ENCODE data around the gene RMP24.

RMP24 gene

DNA sequence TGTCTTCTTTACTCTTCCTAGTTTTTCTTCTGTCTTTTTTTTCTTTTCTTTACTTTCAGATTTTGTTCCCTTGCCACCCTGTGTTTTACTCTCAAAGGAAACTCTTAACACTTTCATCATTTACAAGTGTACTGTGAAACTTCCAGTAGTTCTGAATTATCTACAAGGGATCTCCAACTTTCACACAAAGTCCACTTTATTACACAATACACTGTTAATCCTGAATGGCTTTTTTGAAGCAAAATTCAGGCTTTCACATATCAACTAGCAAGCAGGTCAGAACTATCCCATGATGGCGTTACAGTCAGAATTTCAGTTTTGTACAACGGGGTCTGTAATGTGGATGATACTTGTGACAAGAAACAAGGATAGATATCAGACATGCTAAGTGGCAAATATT is 34.5 kb downstream of the RMP24 start:
- TF ChIP-seq POLR2AphosphoS5 (IDR thresholded peaks at IDR 0.05; ENCODE audit: low read depth): no peak
- TF ChIP-seq GABPA (IDR thresholded peaks at IDR 0.05; ENCODE audit: low read depth): no peak
- TF ChIP-seq, protein P1, sequence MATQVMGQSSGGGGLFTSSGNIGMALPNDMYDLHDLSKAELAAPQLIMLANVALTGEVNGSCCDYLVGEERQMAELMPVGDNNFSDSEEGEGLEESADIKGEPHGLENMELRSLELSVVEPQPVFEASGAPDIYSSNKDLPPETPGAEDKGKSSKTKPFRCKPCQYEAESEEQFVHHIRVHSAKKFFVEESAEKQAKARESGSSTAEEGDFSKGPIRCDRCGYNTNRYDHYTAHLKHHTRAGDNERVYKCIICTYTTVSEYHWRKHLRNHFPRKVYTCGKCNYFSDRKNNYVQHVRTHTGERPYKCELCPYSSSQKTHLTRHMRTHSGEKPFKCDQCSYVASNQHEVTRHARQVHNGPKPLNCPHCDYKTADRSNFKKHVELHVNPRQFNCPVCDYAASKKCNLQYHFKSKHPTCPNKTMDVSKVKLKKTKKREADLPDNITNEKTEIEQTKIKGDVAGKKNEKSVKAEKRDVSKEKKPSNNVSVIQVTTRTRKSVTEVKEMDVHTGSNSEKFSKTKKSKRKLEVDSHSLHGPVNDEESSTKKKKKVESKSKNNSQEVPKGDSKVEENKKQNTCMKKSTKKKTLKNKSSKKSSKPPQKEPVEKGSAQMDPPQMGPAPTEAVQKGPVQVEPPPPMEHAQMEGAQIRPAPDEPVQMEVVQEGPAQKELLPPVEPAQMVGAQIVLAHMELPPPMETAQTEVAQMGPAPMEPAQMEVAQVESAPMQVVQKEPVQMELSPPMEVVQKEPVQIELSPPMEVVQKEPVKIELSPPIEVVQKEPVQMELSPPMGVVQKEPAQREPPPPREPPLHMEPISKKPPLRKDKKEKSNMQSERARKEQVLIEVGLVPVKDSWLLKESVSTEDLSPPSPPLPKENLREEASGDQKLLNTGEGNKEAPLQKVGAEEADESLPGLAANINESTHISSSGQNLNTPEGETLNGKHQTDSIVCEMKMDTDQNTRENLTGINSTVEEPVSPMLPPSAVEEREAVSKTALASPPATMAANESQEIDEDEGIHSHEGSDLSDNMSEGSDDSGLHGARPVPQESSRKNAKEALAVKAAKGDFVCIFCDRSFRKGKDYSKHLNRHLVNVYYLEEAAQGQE (IDR thresholded peaks at IDR 0.05; ENCODE audit: insufficient replicate concordance, low read depth): no peak
- no peak for TF ChIP-seq SPI1 (IDR thresholded peaks at IDR 0.05; ENCODE audit: borderline replicate concordance, low read depth)
- TF ChIP-seq, protein P2, sequence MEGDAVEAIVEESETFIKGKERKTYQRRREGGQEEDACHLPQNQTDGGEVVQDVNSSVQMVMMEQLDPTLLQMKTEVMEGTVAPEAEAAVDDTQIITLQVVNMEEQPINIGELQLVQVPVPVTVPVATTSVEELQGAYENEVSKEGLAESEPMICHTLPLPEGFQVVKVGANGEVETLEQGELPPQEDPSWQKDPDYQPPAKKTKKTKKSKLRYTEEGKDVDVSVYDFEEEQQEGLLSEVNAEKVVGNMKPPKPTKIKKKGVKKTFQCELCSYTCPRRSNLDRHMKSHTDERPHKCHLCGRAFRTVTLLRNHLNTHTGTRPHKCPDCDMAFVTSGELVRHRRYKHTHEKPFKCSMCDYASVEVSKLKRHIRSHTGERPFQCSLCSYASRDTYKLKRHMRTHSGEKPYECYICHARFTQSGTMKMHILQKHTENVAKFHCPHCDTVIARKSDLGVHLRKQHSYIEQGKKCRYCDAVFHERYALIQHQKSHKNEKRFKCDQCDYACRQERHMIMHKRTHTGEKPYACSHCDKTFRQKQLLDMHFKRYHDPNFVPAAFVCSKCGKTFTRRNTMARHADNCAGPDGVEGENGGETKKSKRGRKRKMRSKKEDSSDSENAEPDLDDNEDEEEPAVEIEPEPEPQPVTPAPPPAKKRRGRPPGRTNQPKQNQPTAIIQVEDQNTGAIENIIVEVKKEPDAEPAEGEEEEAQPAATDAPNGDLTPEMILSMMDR (IDR thresholded peaks at IDR 0.05; ENCODE audit: insufficient read depth, low read length): no peak
- H3K27me3 ChIP-seq (ENCODE audit: insufficient read depth, poor library complexity, severe bottlenecking): no peaks in the 10 kb centered on the region
- H3K27ac ChIP-seq (replicated peaks): no peak overlapping the region
- no peak overlapping the region for H3K4me3 ChIP-seq (replicated peaks; ENCODE audit: insufficient read depth, low read length)
- no peak for DNase-seq (ENCODE audit: low read depth in 1 of 2, low spot score in 1 of 2)

DNA sequence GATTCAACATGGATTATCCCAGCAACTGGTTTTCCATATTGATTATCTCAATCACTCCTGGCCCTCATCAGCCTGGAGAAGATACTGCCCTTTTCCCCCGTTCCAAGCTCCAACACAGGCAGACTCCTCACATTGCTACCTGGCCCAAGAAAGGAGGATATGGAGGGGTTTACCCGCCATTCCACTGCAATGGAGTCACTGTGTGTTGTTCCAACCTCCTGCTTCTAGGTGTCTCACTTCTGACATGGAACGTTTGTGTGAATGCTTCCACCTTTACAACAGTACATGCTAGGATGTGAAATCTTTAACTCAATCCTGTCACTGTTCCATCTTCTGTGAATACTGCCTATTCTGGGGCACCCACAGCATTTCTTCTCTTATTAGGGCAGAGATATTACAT is 36.7 kb downstream of the RMP24 start:
- Histone ChIP-seq H3K4me3 (replicated peaks; ENCODE audit: insufficient read depth, low read length) (no peak overlapping the region), H3K27ac (replicated peaks) (no peak overlapping the region), H3K27me3 (ENCODE audit: insufficient read depth, poor library complexity, severe bottlenecking) (no peaks in the 10 kb centered on the region)
- TF ChIP-seq, protein P1 (IDR thresholded peaks at IDR 0.05; ENCODE audit: insufficient replicate concordance, low read depth): no peak
- TF ChIP-seq, protein P2 (IDR thresholded peaks at IDR 0.05; ENCODE audit: insufficient read depth, low read length): no peak
- TF ChIP-seq POLR2AphosphoS5 (IDR thresholded peaks at IDR 0.05; ENCODE audit: low read depth) (no peak), GABPA (IDR thresholded peaks at IDR 0.05; ENCODE audit: low read depth) (no peak), SPI1 (IDR thresholded peaks at IDR 0.05; ENCODE audit: borderline replicate concordance, low read depth) (no peak)
- DNase-seq (ENCODE audit: low read depth in 1 of 2, low spot score in 1 of 2): no peak

DNA sequence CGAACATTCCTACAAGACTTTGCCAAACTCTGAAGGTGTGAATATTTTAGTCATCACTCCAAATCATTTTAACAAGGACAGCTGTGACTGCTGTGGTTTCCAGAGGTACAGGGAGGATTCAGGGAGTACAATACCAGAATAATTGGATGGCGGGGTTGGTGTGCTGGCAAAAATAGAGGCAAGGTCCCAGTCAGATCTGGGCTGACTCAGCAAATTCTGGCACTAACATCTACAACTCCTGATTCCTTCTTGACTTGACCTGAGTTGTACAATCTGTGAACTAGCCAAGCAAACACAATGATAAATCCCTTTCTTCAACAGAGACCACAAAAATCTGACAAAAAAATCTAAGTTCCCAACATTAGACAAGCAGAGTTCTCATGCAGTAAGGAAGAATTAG is 40.4 kb downstream of the RMP24 start:
- DNase-seq (ENCODE audit: low read depth in 1 of 2, low spot score in 1 of 2): no peak
- Histone ChIP-seq H3K4me3 (replicated peaks; ENCODE audit: insufficient read depth, low read length) (no peak overlapping the region), H3K27me3 (ENCODE audit: insufficient read depth, poor library complexity, severe bottlenecking) (no peaks in the 10 kb centered on the region), H3K27ac (replicated peaks) (no peak overlapping the region)
- TF ChIP-seq, protein P1 (IDR thresholded peaks at IDR 0.05; ENCODE audit: insufficient replicate concordance, low read depth): no peak
- no peak for TF ChIP-seq POLR2AphosphoS5 (IDR thresholded peaks at IDR 0.05; ENCODE audit: low read depth)

DNA sequence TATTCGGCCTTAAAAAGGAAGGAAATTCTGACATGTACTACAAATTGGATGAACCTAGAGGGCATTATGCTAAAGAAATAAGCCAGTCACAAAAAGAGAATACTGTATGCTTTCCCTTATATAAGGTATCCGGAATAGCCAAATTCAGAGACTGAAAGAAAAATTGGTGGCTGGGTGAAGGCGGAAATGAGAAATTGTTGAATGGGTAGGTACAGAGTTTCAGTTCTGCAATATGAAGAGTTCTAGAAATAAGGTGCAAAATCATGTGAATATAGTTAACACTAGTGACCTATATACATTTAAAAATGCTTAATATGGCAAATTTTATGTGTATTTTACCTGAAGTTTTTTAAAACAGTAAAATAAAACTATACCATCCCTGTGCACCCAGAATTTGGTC is 43.1 kb downstream of the RMP24 start:
- DNase-seq (ENCODE audit: low read depth in 1 of 2, low spot score in 1 of 2): no peak
- no peaks in the 10 kb centered on the region for H3K27me3 ChIP-seq (ENCODE audit: insufficient read depth, poor library complexity, severe bottlenecking)
- TF ChIP-seq GABPA (IDR thresholded peaks at IDR 0.05; ENCODE audit: low read depth) (no peak), SPI1 (IDR thresholded peaks at IDR 0.05; ENCODE audit: borderline replicate concordance, low read depth) (no peak), POLR2AphosphoS5 (IDR thresholded peaks at IDR 0.05; ENCODE audit: low read depth) (no peak)
- TF ChIP-seq, protein P1 (IDR thresholded peaks at IDR 0.05; ENCODE audit: insufficient replicate concordance, low read depth): no peak
- TF ChIP-seq, protein P2 (IDR thresholded peaks at IDR 0.05; ENCODE audit: insufficient read depth, low read length): no peak
- H3K4me3 ChIP-seq (replicated peaks; ENCODE audit: insufficient read depth, low read length): no peak overlapping the region
- H3K27ac ChIP-seq (replicated peaks): no peak overlapping the region
